Loucy (cell line): ENCODE data around the gene TOGARAM2.

Source experiments
- EZH2phosphoT487 ChIP-seq: fragments of 200-600 bp; IDR thresholded peaks from 2 replicates; pipeline ENCODE4 v1.6.1; 2018; ENCODE audit warnings: antibody characterized with exemption, mild to moderate bottlenecking, moderate library complexity, borderline replicate concordance
- TF ChIP-seq, protein P1 (sequence below): fragments of 200-600 bp; sonication (generic); conservative IDR thresholded peaks from 2 replicates; pipeline ENCODE4 v1.5.1; 2014; ENCODE audit warnings: mild to moderate bottlenecking, antibody characterized with exemption, low read length

- TF ChIP-seq, protein P1, sequence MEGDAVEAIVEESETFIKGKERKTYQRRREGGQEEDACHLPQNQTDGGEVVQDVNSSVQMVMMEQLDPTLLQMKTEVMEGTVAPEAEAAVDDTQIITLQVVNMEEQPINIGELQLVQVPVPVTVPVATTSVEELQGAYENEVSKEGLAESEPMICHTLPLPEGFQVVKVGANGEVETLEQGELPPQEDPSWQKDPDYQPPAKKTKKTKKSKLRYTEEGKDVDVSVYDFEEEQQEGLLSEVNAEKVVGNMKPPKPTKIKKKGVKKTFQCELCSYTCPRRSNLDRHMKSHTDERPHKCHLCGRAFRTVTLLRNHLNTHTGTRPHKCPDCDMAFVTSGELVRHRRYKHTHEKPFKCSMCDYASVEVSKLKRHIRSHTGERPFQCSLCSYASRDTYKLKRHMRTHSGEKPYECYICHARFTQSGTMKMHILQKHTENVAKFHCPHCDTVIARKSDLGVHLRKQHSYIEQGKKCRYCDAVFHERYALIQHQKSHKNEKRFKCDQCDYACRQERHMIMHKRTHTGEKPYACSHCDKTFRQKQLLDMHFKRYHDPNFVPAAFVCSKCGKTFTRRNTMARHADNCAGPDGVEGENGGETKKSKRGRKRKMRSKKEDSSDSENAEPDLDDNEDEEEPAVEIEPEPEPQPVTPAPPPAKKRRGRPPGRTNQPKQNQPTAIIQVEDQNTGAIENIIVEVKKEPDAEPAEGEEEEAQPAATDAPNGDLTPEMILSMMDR: no peak
- no peak for TF ChIP-seq EZH2phosphoT487
These were observed 95.0 kb downstream of the TOGARAM2 start for GRCh38 chr2:29075894-29076705.
